Skeletal muscle cell (primary cell): ENCODE results near the gene SMC6.

Experiments used
- DNase-seq: peaks from one replicate; pipeline ENCODE4 v3.0.0-alpha.2; 2010; ENCODE audit warnings: low read depth
- H3K4me3 ChIP-seq: 2 replicates; pipeline ENCODE4 v1.5.1; 2011; ENCODE audit warnings: low read depth, mild to moderate bottlenecking, control low read depth, low read length, moderate library complexity

Gene SMC6, protein sequence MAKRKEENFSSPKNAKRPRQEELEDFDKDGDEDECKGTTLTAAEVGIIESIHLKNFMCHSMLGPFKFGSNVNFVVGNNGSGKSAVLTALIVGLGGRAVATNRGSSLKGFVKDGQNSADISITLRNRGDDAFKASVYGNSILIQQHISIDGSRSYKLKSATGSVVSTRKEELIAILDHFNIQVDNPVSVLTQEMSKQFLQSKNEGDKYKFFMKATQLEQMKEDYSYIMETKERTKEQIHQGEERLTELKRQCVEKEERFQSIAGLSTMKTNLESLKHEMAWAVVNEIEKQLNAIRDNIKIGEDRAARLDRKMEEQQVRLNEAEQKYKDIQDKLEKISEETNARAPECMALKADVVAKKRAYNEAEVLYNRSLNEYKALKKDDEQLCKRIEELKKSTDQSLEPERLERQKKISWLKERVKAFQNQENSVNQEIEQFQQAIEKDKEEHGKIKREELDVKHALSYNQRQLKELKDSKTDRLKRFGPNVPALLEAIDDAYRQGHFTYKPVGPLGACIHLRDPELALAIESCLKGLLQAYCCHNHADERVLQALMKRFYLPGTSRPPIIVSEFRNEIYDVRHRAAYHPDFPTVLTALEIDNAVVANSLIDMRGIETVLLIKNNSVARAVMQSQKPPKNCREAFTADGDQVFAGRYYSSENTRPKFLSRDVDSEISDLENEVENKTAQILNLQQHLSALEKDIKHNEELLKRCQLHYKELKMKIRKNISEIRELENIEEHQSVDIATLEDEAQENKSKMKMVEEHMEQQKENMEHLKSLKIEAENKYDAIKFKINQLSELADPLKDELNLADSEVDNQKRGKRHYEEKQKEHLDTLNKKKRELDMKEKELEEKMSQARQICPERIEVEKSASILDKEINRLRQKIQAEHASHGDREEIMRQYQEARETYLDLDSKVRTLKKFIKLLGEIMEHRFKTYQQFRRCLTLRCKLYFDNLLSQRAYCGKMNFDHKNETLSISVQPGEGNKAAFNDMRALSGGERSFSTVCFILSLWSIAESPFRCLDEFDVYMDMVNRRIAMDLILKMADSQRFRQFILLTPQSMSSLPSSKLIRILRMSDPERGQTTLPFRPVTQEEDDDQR

GRCh38 chr2:17753803-17754663 is at the start of gene SMC6, which contains the start of gene GEN1:
SMC6 (minus strand) TSS chr2:17753810; CDS start chr2:17745946, 7,864 bp downstream.
GEN1 (plus strand) TSS chr2:17754138; CDS start chr2:17759944, 5,806 bp downstream.
- peak; percentile 64 for DNase-seq
- H3K4me3 ChIP-seq = peak within 1 kb of the TSS; percentile 94

GRCh38 chr2:17800693-17801458 is 47.3 kb upstream of the SMC6 start:
- DNase-seq = no peak
- no peak overlapping the region for H3K4me3 ChIP-seq

DNA sequence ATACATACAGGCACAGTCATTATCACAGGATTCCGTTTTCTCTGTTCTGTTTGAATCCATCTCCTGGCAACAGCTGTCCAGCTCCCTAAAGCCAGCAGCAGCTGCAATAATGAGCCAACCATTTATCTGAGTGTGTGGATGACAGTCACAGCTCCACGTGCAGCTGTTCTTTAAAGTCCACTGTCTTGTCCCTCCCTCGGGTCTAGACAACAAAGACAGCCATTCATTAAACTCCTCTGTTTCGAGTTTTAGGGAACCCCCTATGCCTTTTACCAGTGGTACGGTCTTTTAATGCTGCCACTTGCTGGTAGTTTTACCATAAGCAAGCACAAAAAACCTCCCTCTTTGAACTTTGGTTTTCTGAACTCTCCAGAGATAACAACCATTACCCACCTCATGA is 46.6 kb upstream of the SMC6 start:
- peak; percentile 81 for DNase-seq
- H3K4me3 ChIP-seq = no peak overlapping the region

GRCh38 chr2:17799301-17800120 is 45.9 kb upstream of the SMC6 start:
- H3K4me3 ChIP-seq = peak overlapping the region; percentile 31
- no peak for DNase-seq

DNA sequence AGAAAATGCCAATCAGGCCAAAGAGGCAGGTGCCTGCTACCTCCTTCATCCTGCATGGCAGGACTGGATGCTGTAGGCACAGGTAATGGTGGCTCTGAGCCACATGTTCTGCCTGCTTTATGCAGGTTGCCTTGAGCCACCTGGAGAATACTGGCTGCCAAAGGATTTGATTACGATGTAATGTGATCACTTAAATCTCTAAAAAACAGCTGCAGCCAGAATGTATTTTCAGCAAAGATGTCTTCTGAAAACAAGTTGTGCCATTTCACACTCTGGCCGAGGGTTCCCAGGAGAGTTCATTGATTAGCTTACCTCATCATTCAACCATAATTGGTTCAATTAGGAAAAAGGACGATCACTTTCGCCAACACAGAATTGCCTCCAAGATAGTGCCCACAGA is 44.7 kb upstream of the SMC6 start:
- no peak for DNase-seq
- H3K4me3 ChIP-seq = no peak overlapping the region

DNA sequence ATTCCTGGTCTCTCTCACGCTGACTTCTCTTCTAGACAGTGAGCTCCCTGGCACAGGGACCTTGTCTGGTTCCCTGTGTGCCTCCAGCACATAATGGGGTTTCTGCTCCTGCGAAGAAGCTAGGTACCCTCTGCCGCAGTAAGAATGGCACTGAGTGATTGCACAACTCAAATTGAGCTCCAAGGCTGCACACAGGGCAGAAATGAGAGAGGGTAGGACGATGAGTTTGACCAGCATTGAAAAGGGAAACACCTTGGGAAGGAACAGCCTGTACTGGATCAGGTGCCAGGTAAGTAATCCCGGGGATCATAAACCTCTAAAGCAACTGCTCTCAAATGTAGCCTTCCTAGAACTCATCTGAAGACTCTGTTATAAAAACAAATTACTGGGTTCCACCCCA is 41.7 kb upstream of the SMC6 start:
- no peak for DNase-seq
- no peak overlapping the region for H3K4me3 ChIP-seq

DNA sequence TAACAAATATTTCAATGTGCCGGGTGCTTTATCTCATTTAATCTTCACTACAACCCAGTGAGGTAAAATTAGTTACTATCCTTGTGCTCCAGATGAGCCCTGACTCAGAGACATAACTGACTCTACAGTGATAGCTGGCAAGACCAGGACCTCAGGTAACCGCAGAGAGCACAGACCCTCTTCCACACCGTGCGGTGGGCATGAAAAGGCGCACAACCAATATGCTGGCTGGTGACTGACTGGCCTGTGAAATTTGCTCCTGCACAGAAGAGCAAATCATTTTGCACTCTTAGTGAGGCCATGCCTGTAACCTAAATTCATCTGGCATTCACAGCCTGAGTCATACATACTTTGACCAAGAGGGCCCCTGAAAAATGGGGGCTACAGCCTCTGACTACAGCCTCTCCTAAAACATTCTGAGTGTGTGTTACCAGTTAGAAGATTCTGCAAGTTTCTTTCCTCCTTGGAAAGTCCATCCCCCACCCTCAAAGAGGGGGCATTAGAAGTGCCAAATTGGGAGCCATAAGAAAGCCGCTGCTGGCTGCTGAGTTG is 40.3 kb upstream of the SMC6 start:
- no peak for DNase-seq
- no peak overlapping the region for H3K4me3 ChIP-seq

- no peak overlapping the region for H3K4me3 ChIP-seq
- DNase-seq = no peak
These were observed 39.7 kb upstream of the SMC6 start for GRCh38 chr2:17793296-17793695.

DNA sequence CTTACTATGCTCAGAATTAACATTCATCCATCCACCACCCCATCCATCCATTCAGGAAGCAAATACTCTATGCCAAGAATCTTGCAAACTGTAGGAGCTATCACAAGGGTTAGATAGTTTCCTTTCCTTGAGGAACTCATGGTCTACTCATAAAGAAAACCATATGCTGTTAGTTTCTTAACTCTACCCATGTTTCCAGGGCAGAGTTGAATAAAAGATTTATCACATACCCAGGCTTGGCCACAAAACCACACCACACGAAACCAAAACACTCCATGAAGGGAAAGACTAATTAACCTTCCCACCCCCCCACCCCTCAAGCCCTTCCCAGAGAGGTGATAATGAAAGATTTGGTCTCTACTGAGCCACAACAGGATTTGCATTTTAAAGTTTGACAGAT is 38.9 kb upstream of the SMC6 start:
- H3K4me3 ChIP-seq = no peak overlapping the region

DNA sequence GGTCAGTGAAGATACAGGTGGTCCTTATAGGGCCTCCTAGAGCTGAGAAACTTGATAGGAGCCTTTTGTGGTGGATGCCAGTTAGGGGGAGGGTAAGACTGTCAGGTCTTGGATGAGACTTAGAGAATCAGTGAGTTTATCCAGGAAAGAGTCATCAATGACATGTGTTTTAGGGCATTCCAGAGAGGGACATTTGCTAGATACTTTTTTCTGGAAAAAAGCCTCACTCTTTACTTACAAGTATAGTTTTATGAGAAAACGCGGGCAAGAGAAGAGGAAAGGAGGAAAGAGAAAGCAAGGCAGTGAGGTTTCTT is 38.2 kb upstream of the SMC6 start:
- no peak for DNase-seq
- H3K4me3 ChIP-seq = no peak overlapping the region

More for the DNA sequence above, 38.9 kb upstream of the SMC6 start:
- no peak for DNase-seq

DNA sequence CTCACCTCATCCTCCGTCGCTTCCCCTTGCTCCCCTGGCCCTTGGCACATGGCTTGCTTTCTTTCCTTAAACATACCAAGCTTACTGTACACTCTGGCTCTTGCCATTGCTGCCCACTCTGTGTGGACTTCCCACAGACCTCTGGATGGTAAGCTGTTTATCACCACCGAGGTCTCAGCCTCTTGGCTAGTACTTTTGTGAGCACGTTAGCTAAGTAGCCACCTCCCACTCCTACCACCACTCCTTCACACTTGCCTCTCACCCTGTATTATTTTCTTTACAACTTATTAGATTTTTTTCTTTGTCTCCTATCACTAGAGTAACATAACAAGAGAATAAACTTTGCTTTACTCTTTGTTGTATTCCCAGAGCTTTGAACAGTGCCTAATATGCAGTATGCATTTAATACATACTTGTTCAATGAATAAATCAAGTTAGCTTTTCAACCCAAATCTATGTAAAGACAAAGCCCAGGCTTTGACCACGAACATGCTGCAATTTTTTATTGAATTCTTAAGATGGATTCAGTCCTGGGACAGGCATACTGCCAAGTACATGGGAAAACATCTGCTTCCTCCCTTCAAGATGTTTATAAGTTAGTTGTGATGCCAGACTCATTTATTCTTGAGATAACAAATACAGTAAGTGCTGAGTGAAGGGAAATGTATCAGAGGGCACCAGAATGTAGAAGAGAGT is 37.7 kb upstream of the SMC6 start:
- DNase-seq = peak; percentile 56

GRCh38 chr2:17790536-17790935 is 36.9 kb upstream of the SMC6 start:
- H3K4me3 ChIP-seq = no peak overlapping the region
- no peak for DNase-seq

More for the DNA sequence above, 37.7 kb upstream of the SMC6 start:
- no peak overlapping the region for H3K4me3 ChIP-seq

- DNase-seq = no peak
- no peak overlapping the region for H3K4me3 ChIP-seq
These were observed 35.2 kb upstream of the SMC6 start for GRCh38 chr2:17788773-17789172.

DNA sequence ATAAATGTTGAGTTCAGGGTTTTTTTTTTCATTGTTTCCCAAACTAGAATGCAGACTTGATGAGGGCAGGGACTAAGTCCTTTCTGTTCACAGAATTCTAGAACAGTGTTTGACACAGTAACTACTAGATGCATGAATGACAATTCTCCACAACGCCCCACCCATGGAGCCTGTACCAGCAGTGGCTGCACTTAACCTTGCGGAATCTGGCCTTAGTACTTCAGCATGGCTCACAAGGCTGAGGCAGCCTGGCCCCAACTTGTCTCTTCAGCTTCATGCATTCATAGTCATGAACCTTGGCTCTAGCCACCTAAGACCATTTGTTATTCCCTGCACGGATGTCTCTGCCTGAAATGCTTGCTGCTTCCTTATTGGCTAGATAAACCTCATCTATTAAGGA is 33.1 kb upstream of the SMC6 start:
- no peak for DNase-seq
- H3K4me3 ChIP-seq = no peak overlapping the region

GRCh38 chr2:17781482-17781881 is 27.9 kb upstream of the SMC6 start:
- no peak for DNase-seq
- H3K4me3 ChIP-seq = no peak overlapping the region

DNA sequence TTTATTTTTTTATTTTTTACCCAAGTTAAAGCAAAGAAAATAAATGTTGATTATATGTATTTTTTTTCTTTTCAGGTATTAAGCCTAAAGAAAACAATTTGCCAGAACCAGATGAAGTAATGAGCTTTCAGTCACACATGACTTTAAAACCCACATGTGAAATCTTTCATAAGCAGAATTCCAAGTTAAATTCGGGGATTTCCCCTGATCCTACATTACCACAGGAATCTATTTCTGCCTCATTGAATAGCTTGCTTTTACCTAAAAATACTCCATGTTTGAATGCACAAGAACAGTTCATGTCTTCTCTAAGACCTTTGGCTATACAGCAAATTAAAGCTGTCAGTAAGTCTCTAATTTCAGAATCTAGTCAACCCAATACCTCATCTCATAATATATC is 26.9 kb upstream of the SMC6 start:
- no peak overlapping the region for H3K4me3 ChIP-seq

GRCh38 chr2:17772532-17772931 is 18.9 kb upstream of the SMC6 start:
- no peak overlapping the region for H3K4me3 ChIP-seq
- DNase-seq = no peak

More for the DNA sequence above, 26.9 kb upstream of the SMC6 start:
- no peak for DNase-seq
